VCaP (cell line): ENCODE results near the gene PTCHD4.
A peak's percentile ranks its signal among the peaks of the same experiment; 100 is the strongest.

Source experiments
- H3K27ac ChIP-seq: fragments of 450-650 bp; 2 replicates; pipeline ENCODE4 v1.5.1; 2017
- CTCF ChIP-seq: fragments of 450-650 bp; conservative IDR thresholded peaks from 2 replicates; pipeline ENCODE4 v1.5.1; 2017; ENCODE audit warnings: mild to moderate bottlenecking, moderate library complexity

PTCHD4 gene

DNA sequence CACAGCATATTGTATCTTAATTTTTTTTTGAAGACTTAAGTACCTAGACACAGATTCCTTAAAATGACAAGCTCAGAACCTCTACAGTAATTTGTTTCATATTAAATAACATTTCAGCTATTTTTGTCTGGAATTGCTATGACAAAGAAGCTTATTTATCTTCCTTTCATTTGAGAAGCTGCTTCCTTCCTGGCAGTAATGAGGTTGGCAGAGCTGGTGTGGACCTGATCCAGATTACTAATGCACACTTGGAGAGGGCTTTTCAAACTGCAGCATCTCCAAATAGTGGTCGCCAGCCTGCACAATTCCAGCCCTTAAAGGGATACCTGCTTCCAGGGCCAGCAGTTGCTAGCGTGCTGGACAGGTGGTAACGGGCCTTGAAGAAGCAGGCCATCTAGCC lies 12.1 kb downstream of the PTCHD4 start:
- TF ChIP-seq CTCF = no peak
- no peak overlapping the region for H3K27ac ChIP-seq

- no peak overlapping the region for H3K27ac ChIP-seq
- TF ChIP-seq CTCF = no peak
Observed at GRCh38 chr6:48092550-48093217, 18.3 kb downstream of the PTCHD4 start.

DNA sequence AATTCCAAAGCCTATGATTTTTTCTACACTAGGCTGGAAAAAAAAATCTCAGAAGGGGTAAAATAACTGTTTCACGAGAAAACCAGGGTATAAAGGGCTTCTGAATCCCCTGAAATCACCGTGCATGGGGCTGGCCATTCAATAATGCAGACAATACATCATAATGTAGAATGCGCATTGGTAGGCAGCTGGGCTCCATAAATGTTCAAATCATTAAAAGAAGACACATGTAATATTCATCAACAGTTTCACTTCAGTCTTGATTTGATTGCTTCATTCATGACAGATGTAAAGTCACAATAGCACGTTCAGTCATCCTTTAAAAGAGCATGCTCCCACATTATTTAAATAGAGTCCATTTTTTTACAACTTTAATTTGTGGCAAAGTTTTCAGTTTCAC lies 20.5 kb downstream of the PTCHD4 start:
- no peak overlapping the region for H3K27ac ChIP-seq
- TF ChIP-seq CTCF = no peak

- no peak overlapping the region for H3K27ac ChIP-seq
- TF ChIP-seq CTCF = peak; percentile 63
Observed at GRCh38 chr6:48087448-48087847, 23.5 kb downstream of the PTCHD4 start.

DNA sequence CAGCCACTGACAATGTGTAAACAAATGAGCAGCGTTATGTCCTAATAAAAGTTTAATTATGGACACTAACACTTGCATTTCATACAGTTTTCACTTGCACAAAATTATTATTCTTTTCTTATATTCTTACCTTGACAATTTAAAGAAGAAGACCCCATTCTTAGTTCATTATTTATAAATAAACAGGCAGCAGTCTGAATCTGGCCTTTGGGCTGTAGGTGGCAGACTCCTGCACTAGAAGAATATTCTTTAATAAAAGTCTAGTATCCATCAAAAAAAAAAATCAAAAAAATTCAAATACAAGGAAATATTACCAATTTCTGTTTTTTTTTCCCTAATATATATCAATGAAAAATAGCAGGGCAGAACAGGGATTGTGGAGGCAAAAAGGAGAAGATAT lies 24.8 kb downstream of the PTCHD4 start:
- H3K27ac ChIP-seq = no peak overlapping the region
- TF ChIP-seq CTCF = peak; percentile 71

DNA sequence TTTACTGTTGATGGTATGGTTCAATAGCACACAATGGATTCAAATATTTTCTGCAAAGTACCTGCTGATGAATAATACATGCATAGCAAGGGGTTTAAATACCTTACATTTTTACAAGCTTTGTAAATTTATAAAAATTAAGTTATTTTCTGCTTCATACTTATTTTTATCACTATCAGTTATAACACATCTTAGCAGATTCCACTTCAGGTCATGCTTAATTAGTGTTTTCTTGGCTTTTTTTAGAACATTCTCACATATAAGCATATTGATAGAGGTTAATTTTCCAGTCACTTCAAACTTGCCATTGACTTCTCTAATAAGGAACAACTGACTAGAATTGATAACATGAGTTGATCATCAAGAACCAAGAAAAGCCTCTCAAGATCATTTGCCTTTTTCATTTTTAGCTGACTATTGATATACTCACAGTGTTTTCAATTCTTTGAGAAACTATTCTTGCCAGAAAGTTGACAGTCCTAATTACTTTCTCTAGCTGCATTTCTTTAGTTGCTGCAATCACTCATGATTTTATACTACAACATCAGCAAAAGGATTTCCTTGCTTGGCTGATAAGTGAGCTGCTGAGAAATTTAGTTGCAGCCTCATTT lies 25.8 kb downstream of the PTCHD4 start:
- H3K27ac ChIP-seq = no peak overlapping the region
- no peak for TF ChIP-seq CTCF

DNA sequence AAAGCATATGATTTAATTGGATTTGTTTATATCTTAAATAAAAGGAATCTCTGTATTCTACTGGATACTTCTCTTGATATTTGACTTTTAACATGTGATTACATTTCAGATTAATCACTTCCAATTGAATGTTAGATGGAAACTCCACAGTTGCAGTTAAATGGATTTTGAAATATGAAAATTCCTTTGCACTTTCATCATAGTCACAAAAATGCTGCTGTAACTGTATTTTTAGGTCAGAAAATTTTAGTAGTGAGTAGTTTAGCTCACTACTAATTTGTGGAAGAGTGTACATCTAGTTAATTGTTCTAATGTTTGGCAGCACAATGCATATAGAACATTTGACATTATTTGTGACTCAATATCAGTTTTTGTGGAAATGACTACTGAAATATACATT lies 26.8 kb downstream of the PTCHD4 start:
- no peak overlapping the region for H3K27ac ChIP-seq
- TF ChIP-seq CTCF = no peak
